K562 (cell line): Measurements from ENCODE around the gene PIP5KL1. TPM values are rescaled to one million over a fixed set of nuclear protein-coding genes. Genes with fewer than 3 reads are reported as not detected.

ENCODE experiments used
- CC2D1A ChIP-seq: fragments of 450-650 bp; IDR thresholded peaks from 2 replicates; pipeline ENCODE4 v1.6.1; 2017; ENCODE audit warnings: mild to moderate bottlenecking
- CSDE1 ChIP-seq, 2 experiments: fragments of 450-650 bp; IDR thresholded peaks; 2 replicates each; pipeline ENCODE4 v1.6.1; 2016; ENCODE audit warnings: mild to moderate bottlenecking in 1 of 2
- CTCF ChIP-seq, 3 experiments: IDR thresholded peaks in 2 of 3; conservative IDR thresholded peaks in 1 of 3; 2 replicates each; pipeline ENCODE4 v1.5.1; 2011 to 2012; ENCODE audit warnings: low read length in 3 of 3, mild to moderate bottlenecking in 3 of 3, control low read depth in 2 of 3, improper control_type of control experiment in 1 of 3, inconsistent platforms in 1 of 3, low read depth in 1 of 3, mixed read lengths in 1 of 3, moderate library complexity in 1 of 3; ENCODE audit not compliant: insufficient read depth in 2 of 3
- ETS1 ChIP-seq: conservative IDR thresholded peaks from 2 replicates; pipeline ENCODE4 v1.6.1; 2011; ENCODE audit warnings: low read depth, mild to moderate bottlenecking, low read length; ENCODE audit not compliant: control insufficient read depth
- MCM5 ChIP-seq: fragments of 450-650 bp; IDR thresholded peaks from 2 replicates; pipeline ENCODE4 v1.6.1; 2016; ENCODE audit warnings: low read depth
- PHF8 ChIP-seq: fragments of 200-600 bp; sonication (generic); IDR thresholded peaks from 2 replicates; pipeline ENCODE4 v1.6.1; 2012; ENCODE audit warnings: mixed run types, mild to moderate bottlenecking, inconsistent platforms, low read length, moderate library complexity, borderline replicate concordance
- POLR2B ChIP-seq: fragments of 450-650 bp; IDR thresholded peaks from 2 replicates; pipeline ENCODE4 v1.6.1; 2018; ENCODE audit warnings: low read depth; ENCODE audit not compliant: partially characterized antibody
- PRDM10 ChIP-seq: fragments of 450-650 bp; IDR thresholded peaks from 2 replicates; pipeline ENCODE4 v1.6.1; 2018; ENCODE audit not compliant: partially characterized antibody
- RBM25 ChIP-seq: fragments of 200-400 bp; formaldehyde crosslinking; IDR thresholded peaks from 2 replicates; pipeline ENCODE4 v1.6.1; 2018; ENCODE audit warnings: low read length, low read depth, moderate library complexity; ENCODE audit not compliant: severe bottlenecking
- SAFB2 ChIP-seq: fragments of 200-400 bp; formaldehyde crosslinking; IDR thresholded peaks from 2 replicates; pipeline ENCODE4 v1.6.1; 2018; ENCODE audit warnings: borderline replicate concordance, low read length, low read depth, moderate library complexity; ENCODE audit not compliant: severe bottlenecking
- STAG1 ChIP-seq: sonication (generic); formaldehyde crosslinking; IDR thresholded peaks from 2 replicates; pipeline ENCODE4 v1.5.0; 2020; ENCODE audit warnings: missing genetic modification reagents, borderline replicate concordance
- YBX1 ChIP-seq: fragments of 450-650 bp; IDR thresholded peaks from 2 replicates; pipeline ENCODE4 v1.7.1; 2016; ENCODE audit warnings: mild to moderate bottlenecking
- ZBTB11 ChIP-seq, 3 experiments: fragments of 200-800 bp in 1 of 3; fragments of 250-450 bp in 1 of 3; fragments of 450-650 bp in 1 of 3; sonication (Bioruptor Pico) in 1 of 3; sonication (Bioruptor generic) in 1 of 3; formaldehyde crosslinking in 1 of 3; IDR thresholded peaks; 2 replicates each; pipeline versions ENCODE4 v1.6.1 to v1.8.0; 2016 to 2022; ENCODE audit warnings: mild to moderate bottlenecking in 2 of 3, missing genetic modification characterization in 2 of 3, missing compliant biosample characterization in 1 of 3, moderate library complexity in 1 of 3
- ZNF134 ChIP-seq: fragments of 250-450 bp; sonication (Bioruptor Pico); conservative IDR thresholded peaks from 2 replicates; pipeline ENCODE4 v1.4.0; 2020
- ZNF324 ChIP-seq: fragments of 250-450 bp; sonication (Bioruptor Pico); IDR thresholded peaks from 2 replicates; pipeline ENCODE4 v1.4.0; 2020; ENCODE audit warnings: mild to moderate bottlenecking
- ZNF436 ChIP-seq: fragments of 250-450, 450-650 bp; sonication (Bioruptor Pico); formaldehyde crosslinking; IDR thresholded peaks from 2 replicates; pipeline ENCODE4 v1.7.0; 2020; ENCODE audit warnings: mild to moderate bottlenecking
- ZNF75A ChIP-seq: fragments of 450-650 bp; formaldehyde crosslinking; IDR thresholded peaks from 2 replicates; pipeline ENCODE4 v1.4.0; 2020; ENCODE audit warnings: mild to moderate bottlenecking
- polyA plus RNA-seq, 8 experiments: library from polyadenylated mRNA; depleted of rRNA in 4 of 8; stranded (reverse) in 5 of 8; unstranded in 3 of 8; fragments of >200 nt; fragmentation: Nextera tagmentation in 2 of 8; fragmentation: Illumina TruSeq in 1 of 8; extraction: Ambion mirVana in 2 of 8; extraction: Trizol in 1 of 8; gene quantifications; 2 replicates each; pipeline versions ENCODE4 v1.2.1 to v1.2.3, GENCODE V29; 2011 to 2014; ENCODE audit warnings: inconsistent platforms in 1 of 8, missing spikeins in 1 of 8
- total RNA-seq, 7 experiments: library from RNA; depleted of rRNA in 6 of 7; stranded (reverse); fragments of >200 nt in 6 of 7; fragmentation: Illumina TruSeq in 2 of 7; extraction: Trizol in 2 of 7; gene quantifications; 2 replicates each; pipeline versions ENCODE4 v1.2.1 to v1.2.3, GENCODE V29; 2011 to 2021; ENCODE audit warnings: low replicate concordance in 1 of 7

The PIP5KL1 gene
- total and polyA plus RNA-seq, 9 of the 15 experiments (the other 6 are each of a cell fraction or from before 2014, with no cell fraction given) = 0.18 to 4.8 (median 1.2) TPM

- TF ChIP-seq PHF8 = no peak
- TF ChIP-seq ZNF134 (CRISPR knock-in tag) = no peak
- no peak for TF ChIP-seq SAFB2
- no peak for TF ChIP-seq ZNF436
- TF ChIP-seq CTCF (IDR thresholded peaks at IDR 0.05 in 2 of 3, conservative IDR thresholded peaks at IDR 0.05 in 1 of 3; ENCODE audit: insufficient read depth in 2 of 3, low read depth in 1 of 3, low read length in 3 of 3) = no peak
- no peak for TF ChIP-seq RBM25
- no peak for TF ChIP-seq PRDM10
- no peak; the same call in 1 of the 2 replicates for TF ChIP-seq CC2D1A
- no peak for TF ChIP-seq YBX1
- TF ChIP-seq POLR2B = no peak
- TF ChIP-seq ZNF75A (CRISPR knock-in tag) = no peak
- no peak for TF ChIP-seq MCM5
- TF ChIP-seq ZNF324 (CRISPR knock-in tag) = no peak
- TF ChIP-seq ETS1 = no peak
- TF ChIP-seq ZBTB11 (CRISPR knock-in tag; IDR thresholded peaks at IDR 0.05) = no peak
- TF ChIP-seq CSDE1 (IDR thresholded peaks at IDR 0.05) = no peak
- no peak for TF ChIP-seq STAG1 (CRISPR knock-in tag)
Observed at GRCh38 chr9:127979333-127980059, 48.9 kb upstream of the PIP5KL1 start (continued).
